Measurements from ENCODE around the gene XYLT2. TPM values are rescaled to one million over a fixed set of nuclear protein-coding genes. Genes with fewer than 3 reads are reported as not detected.

XYLT2 gene
- total and polyA plus RNA-seq, 2 experiments from 2014 or later, result 18.3 to 26.8 TPM

- Histone ChIP-seq H3K79me2 (no peaks in the 10 kb centered on the region), H3K9me3 (ENCODE audit: low read depth) (no peaks in the 10 kb centered on the region), H3K4me1 (ENCODE audit: insufficient read depth) (no peaks in the 10 kb centered on the region), H3K36me3 (replicated peaks; ENCODE audit: insufficient read depth, low read depth) (no peaks in the 10 kb centered on the region), H3K27ac (no peak overlapping the region), H3K4me2 (no peak overlapping the region), H2AFZ (no peak overlapping the region), H3K9me2 (replicated peaks; ENCODE audit: insufficient read depth) (no peaks in the 10 kb centered on the region), H4K20me1 (ENCODE audit: insufficient read depth, poor library complexity, severe bottlenecking) (no peaks in the 10 kb centered on the region), H3K27me3 (no peaks in the 10 kb centered on the region), H3K4me3 (no peak overlapping the region)
- DNase-seq (ENCODE audit: low spot score), result no peak
- 93% methylated on average over 6 of the region's 6 CpGs for WGBS (ENCODE audit: low lambda C conversion rate, missing lambda C conversion rate)
- no peak for TF ChIP-seq EZH2 (IDR thresholded peaks at IDR 0.05; ENCODE audit: borderline replicate concordance)
- no peak for TF ChIP-seq EZH2phosphoT487 (IDR thresholded peaks at IDR 0.05; ENCODE audit: low read depth, severe bottlenecking, unreplicated experiment)
- TF ChIP-seq CTCF (IDR thresholded peaks at IDR 0.05; ENCODE audit: poor library complexity), result no peak
These were observed 33.6 kb downstream of the XYLT2 start for GRCh38 chr17:50379351-50380132.

GRCh38 chr17:50380369-50381259 lies 34.7 kb downstream of the XYLT2 start:
- 97% methylated on average over 13 of the region's 13 CpGs for whole genome bisulfite sequencing (ENCODE audit: low lambda C conversion rate, missing lambda C conversion rate)
- no peak overlapping the region for H3K4me2 ChIP-seq
- H3K9me3 ChIP-seq (ENCODE audit: low read depth), result no peaks in the 10 kb centered on the region
- no peak overlapping the region for H3K27ac ChIP-seq
- TF ChIP-seq EZH2phosphoT487 (IDR thresholded peaks at IDR 0.05; ENCODE audit: low read depth, severe bottlenecking, unreplicated experiment) (no peak), CTCF (IDR thresholded peaks at IDR 0.05; ENCODE audit: poor library complexity) (no peak), EZH2 (IDR thresholded peaks at IDR 0.05; ENCODE audit: borderline replicate concordance) (no peak)
- H4K20me1 ChIP-seq (ENCODE audit: insufficient read depth, poor library complexity, severe bottlenecking), result no peaks in the 10 kb centered on the region
- H3K4me1 ChIP-seq (ENCODE audit: insufficient read depth), result no peaks in the 10 kb centered on the region
- no peaks in the 10 kb centered on the region for H3K79me2 ChIP-seq
- H3K9me2 ChIP-seq (replicated peaks; ENCODE audit: insufficient read depth), result no peaks in the 10 kb centered on the region
- H3K27me3 ChIP-seq, result no peaks in the 10 kb centered on the region
- no peak overlapping the region for H2AFZ ChIP-seq
- H3K4me3 ChIP-seq, result no peak overlapping the region
- no peak for DNase-seq (ENCODE audit: low spot score)
- no peaks in the 10 kb centered on the region for H3K36me3 ChIP-seq (replicated peaks; ENCODE audit: insufficient read depth, low read depth)

- no peaks in the 10 kb centered on the region for H3K9me3 ChIP-seq (ENCODE audit: low read depth)
- WGBS (ENCODE audit: low lambda C conversion rate, missing lambda C conversion rate), result 95% methylated on average over 7 of the region's 7 CpGs
- no peaks in the 10 kb centered on the region for H3K27me3 ChIP-seq
- TF ChIP-seq EZH2 (IDR thresholded peaks at IDR 0.05; ENCODE audit: borderline replicate concordance), result no peak
- TF ChIP-seq EZH2phosphoT487 (IDR thresholded peaks at IDR 0.05; ENCODE audit: low read depth, severe bottlenecking, unreplicated experiment), result no peak
- no peak for TF ChIP-seq CTCF (IDR thresholded peaks at IDR 0.05; ENCODE audit: poor library complexity)
- no peak for DNase-seq (ENCODE audit: low spot score)
- no peaks in the 10 kb centered on the region for H4K20me1 ChIP-seq (ENCODE audit: insufficient read depth, poor library complexity, severe bottlenecking)
- H3K27ac ChIP-seq, result no peak overlapping the region
- H3K9me2 ChIP-seq (replicated peaks; ENCODE audit: insufficient read depth), result no peaks in the 10 kb centered on the region
- H3K79me2 ChIP-seq, result no peaks in the 10 kb centered on the region
- no peaks in the 10 kb centered on the region for H3K4me1 ChIP-seq (ENCODE audit: insufficient read depth)
- no peak overlapping the region for H3K4me3 ChIP-seq
- H3K36me3 ChIP-seq (replicated peaks; ENCODE audit: insufficient read depth, low read depth), result no peaks in the 10 kb centered on the region
- no peak overlapping the region for H2AFZ ChIP-seq
- no peak overlapping the region for H3K4me2 ChIP-seq
These were observed 35.4 kb downstream of the XYLT2 start for GRCh38 chr17:50381260-50381815.
